K562 (cell line): ENCODE results near the gene PYROXD2.

Experiments used
- CEBPB ChIP-seq: fragments of 450-650 bp; IDR thresholded peaks from 2 replicates; pipeline ENCODE4 v1.6.1; 2016; ENCODE audit warnings: missing genetic modification characterization, missing compliant biosample characterization
- CTCF ChIP-seq, 3 experiments: IDR thresholded peaks in 2 of 3; conservative IDR thresholded peaks in 1 of 3; 2 replicates each; pipeline ENCODE4 v1.5.1; 2011 to 2012; ENCODE audit warnings: low read length in 3 of 3, mild to moderate bottlenecking in 3 of 3, control low read depth in 2 of 3, improper control_type of control experiment in 1 of 3, inconsistent platforms in 1 of 3, low read depth in 1 of 3, mixed read lengths in 1 of 3, moderate library complexity in 1 of 3; ENCODE audit not compliant: insufficient read depth in 2 of 3
- EGR1 ChIP-seq: fragments of 450-650 bp; conservative IDR thresholded peaks from 2 replicates; pipeline ENCODE4 v1.6.1; 2017; ENCODE audit warnings: mild to moderate bottlenecking
- REST ChIP-seq, 2 experiments: fragments of 450-650 bp; formaldehyde crosslinking in 1 of 2; IDR thresholded peaks; 2 replicates each; pipeline versions ENCODE4 v1.4.0 to v1.6.1; 2014 to 2020; ENCODE audit warnings: mild to moderate bottlenecking in 2 of 2, borderline replicate concordance in 1 of 2, low read depth in 1 of 2
- TF ChIP-seq, protein P1 (sequence below), 2 experiments: IDR thresholded peaks; 2 replicates each; pipeline ENCODE4 v1.6.1; 2012; ENCODE audit warnings: improper control_type of control experiment in 2 of 2, low read depth in 2 of 2, low read length in 2 of 2, borderline replicate concordance in 1 of 2
- TF ChIP-seq, protein P2 (sequence below), 2 experiments: IDR thresholded peaks in 1 of 2; conservative IDR thresholded peaks in 1 of 2; 2 replicates each; pipeline ENCODE4 v1.6.1; 2016; ENCODE audit warnings: low read depth in 2 of 2, mild to moderate bottlenecking in 1 of 2, missing compliant biosample characterization in 1 of 2, missing genetic modification characterization in 1 of 2, moderate library complexity in 1 of 2

DNA sequence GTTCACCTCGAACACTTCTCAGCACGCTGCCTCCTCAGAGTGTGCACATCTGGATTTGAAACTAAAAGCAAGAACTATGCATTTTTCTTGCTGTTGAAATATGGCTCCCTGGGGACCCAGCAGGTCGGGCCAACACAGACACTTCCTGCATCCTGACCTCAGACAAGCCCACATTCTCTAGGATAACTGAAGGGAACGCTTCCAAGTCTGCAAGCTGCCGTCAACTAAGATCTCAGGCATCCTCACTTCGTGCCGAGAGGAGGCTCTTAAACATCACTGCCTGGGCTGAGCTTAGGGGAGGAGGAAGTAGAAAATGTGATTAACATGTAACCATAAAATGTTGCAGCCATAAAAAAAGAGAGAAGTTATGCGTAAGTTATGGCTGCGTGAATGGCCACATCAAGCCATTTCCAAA lies 65.5 kb downstream of the PYROXD2 start:
- TF ChIP-seq, protein P1, sequence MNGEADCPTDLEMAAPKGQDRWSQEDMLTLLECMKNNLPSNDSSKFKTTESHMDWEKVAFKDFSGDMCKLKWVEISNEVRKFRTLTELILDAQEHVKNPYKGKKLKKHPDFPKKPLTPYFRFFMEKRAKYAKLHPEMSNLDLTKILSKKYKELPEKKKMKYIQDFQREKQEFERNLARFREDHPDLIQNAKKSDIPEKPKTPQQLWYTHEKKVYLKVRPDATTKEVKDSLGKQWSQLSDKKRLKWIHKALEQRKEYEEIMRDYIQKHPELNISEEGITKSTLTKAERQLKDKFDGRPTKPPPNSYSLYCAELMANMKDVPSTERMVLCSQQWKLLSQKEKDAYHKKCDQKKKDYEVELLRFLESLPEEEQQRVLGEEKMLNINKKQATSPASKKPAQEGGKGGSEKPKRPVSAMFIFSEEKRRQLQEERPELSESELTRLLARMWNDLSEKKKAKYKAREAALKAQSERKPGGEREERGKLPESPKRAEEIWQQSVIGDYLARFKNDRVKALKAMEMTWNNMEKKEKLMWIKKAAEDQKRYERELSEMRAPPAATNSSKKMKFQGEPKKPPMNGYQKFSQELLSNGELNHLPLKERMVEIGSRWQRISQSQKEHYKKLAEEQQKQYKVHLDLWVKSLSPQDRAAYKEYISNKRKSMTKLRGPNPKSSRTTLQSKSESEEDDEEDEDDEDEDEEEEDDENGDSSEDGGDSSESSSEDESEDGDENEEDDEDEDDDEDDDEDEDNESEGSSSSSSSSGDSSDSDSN (IDR thresholded peaks at IDR 0.05; ENCODE audit: borderline replicate concordance in 1 of 2, low read depth in 2 of 2, low read length in 2 of 2): no peak
- TF ChIP-seq, protein P2, sequence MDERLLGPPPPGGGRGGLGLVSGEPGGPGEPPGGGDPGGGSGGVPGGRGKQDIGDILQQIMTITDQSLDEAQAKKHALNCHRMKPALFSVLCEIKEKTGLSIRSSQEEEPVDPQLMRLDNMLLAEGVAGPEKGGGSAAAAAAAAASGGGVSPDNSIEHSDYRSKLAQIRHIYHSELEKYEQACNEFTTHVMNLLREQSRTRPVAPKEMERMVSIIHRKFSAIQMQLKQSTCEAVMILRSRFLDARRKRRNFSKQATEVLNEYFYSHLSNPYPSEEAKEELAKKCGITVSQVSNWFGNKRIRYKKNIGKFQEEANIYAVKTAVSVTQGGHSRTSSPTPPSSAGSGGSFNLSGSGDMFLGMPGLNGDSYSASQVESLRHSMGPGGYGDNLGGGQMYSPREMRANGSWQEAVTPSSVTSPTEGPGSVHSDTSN (CRISPR knock-in tag; IDR thresholded peaks at IDR 0.05; ENCODE audit: low read depth): no peak
- TF ChIP-seq, protein P2 (tag; conservative IDR thresholded peaks at IDR 0.05; ENCODE audit: low read depth): no peak
- TF ChIP-seq CEBPB (tag) (no peak), CTCF (IDR thresholded peaks at IDR 0.05 in 2 of 3, conservative IDR thresholded peaks at IDR 0.05 in 1 of 3; ENCODE audit: insufficient read depth in 2 of 3, low read depth in 1 of 3, low read length in 3 of 3) (no peak), REST (IDR thresholded peaks at IDR 0.05; ENCODE audit: borderline replicate concordance) (no peak), REST (CRISPR knock-in tag; IDR thresholded peaks at IDR 0.05; ENCODE audit: low read depth) (no peak), EGR1 (no peak)
